OCI-LY3 (cell line): ENCODE results near the gene ELFN2.

Experiments
- CTCF ChIP-seq: fragments of 200-600, 300-600 bp; sonication (generic); IDR thresholded peaks from 2 replicates; pipeline ENCODE4 v1.5.1; 2014; ENCODE audit warnings: antibody characterized with exemption, low read length, low read depth
- EZH2phosphoT487 ChIP-seq: fragments of 200-600 bp; shearing (Covaris generic); IDR thresholded peaks from 2 replicates; pipeline ENCODE4 v1.6.1; 2018; ENCODE audit warnings: antibody characterized with exemption, mixed run types, low read depth

GRCh38 chr22:37371911-37372310 is 55.4 kb downstream of the ELFN2 start:
- TF ChIP-seq CTCF (no peak), EZH2phosphoT487 (no peak)
